Adrenal gland (tissue), 5 donors: ENCODE measurements around the gene NAPB.

Experiments
- POLR2A ChIP-seq, 2 donors: fragments of 450-650 bp; IDR thresholded peaks; one replicate each; pipeline ENCODE4 v1.6.1; 2017; ENCODE audit warnings: antibody characterized with exemption in 2 of 2, mild to moderate bottlenecking in 2 of 2, moderate library complexity in 1 of 2
- TF ChIP-seq, protein P1 (sequence below), 6 experiments: fragments of 450-650 bp in 4 of 6; fragments of 200-600 bp in 2 of 6; sonication (generic) in 1 of 6; IDR thresholded peaks; 1 replicate in 5 of 6; 2 replicates in 1 of 6; pipeline versions ENCODE4 v1.5.1 to v1.8.0; 2016 to 2021; ENCODE audit warnings: antibody characterized with exemption in 6 of 6, mild to moderate bottlenecking in 2 of 6, moderate library complexity in 1 of 6
- donor health status: DM: no; HTN: no; CAD: no.

- TF ChIP-seq, protein P1, sequence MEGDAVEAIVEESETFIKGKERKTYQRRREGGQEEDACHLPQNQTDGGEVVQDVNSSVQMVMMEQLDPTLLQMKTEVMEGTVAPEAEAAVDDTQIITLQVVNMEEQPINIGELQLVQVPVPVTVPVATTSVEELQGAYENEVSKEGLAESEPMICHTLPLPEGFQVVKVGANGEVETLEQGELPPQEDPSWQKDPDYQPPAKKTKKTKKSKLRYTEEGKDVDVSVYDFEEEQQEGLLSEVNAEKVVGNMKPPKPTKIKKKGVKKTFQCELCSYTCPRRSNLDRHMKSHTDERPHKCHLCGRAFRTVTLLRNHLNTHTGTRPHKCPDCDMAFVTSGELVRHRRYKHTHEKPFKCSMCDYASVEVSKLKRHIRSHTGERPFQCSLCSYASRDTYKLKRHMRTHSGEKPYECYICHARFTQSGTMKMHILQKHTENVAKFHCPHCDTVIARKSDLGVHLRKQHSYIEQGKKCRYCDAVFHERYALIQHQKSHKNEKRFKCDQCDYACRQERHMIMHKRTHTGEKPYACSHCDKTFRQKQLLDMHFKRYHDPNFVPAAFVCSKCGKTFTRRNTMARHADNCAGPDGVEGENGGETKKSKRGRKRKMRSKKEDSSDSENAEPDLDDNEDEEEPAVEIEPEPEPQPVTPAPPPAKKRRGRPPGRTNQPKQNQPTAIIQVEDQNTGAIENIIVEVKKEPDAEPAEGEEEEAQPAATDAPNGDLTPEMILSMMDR (IDR thresholded peaks at IDR 0.05) = no peak
- no peak for TF ChIP-seq POLR2A (IDR thresholded peaks at IDR 0.05)
Measured at GRCh38 chr20:23331450-23332350, 89.6 kb downstream of the NAPB start.
